GM12878 (cell line): ENCODE results near the gene NLRC5. TPM values are rescaled to one million over a fixed set of nuclear protein-coding genes. Genes with fewer than 3 reads are reported as not detected.

Source experiments
- ASH2L ChIP-seq: fragments of 300-600, 200-600 bp; sonication (generic); IDR thresholded peaks from 2 replicates; pipeline ENCODE4 v1.6.1; 2017; ENCODE audit warnings: low read depth, mild to moderate bottlenecking, borderline replicate concordance
- CREM ChIP-seq: IDR thresholded peaks from 2 replicates; pipeline ENCODE4 v1.6.1; 2014; ENCODE audit warnings: antibody characterized with exemption, low read depth
- DPF2 ChIP-seq: fragments of 450-650 bp; IDR thresholded peaks from 2 replicates; pipeline ENCODE4 v1.6.1; 2017; ENCODE audit warnings: mild to moderate bottlenecking
- ETV6 ChIP-seq, 2 experiments: fragments of 450-650 bp in 1 of 2; IDR thresholded peaks in 1 of 2; conservative IDR thresholded peaks in 1 of 2; 2 replicates each; pipeline ENCODE4 v1.6.1; 2014; ENCODE audit warnings: antibody characterized with exemption in 1 of 2, borderline replicate concordance in 1 of 2, low read depth in 1 of 2, mild to moderate bottlenecking in 1 of 2, moderate library complexity in 1 of 2
- EZH2 ChIP-seq: IDR thresholded peaks from 2 replicates; pipeline ENCODE4 v1.6.1; 2012; ENCODE audit warnings: low read depth, mild to moderate bottlenecking, control low read depth, inconsistent platforms, low read length, borderline replicate concordance; ENCODE audit not compliant: control insufficient read depth
- HDAC6 ChIP-seq: fragments of 200-600 bp; sonication (generic); IDR thresholded peaks from one replicate; pipeline ENCODE4 v1.8.0; 2017; ENCODE audit warnings: antibody characterized with exemption; ENCODE audit not compliant: unreplicated experiment
- HSF1 ChIP-seq: fragments of 150-350 bp; IDR thresholded peaks from 2 replicates; pipeline ENCODE4 v1.6.1; 2014; ENCODE audit warnings: mild to moderate bottlenecking, low read depth, low read length
- IKZF2 ChIP-seq, 2 experiments: fragments of 450-650 bp; IDR thresholded peaks; 2 replicates each; pipeline ENCODE4 v1.6.1; 2017; ENCODE audit warnings: mild to moderate bottlenecking in 2 of 2, moderate library complexity in 2 of 2
- MXI1 ChIP-seq: fragments of 150-350 bp; IDR thresholded peaks from 2 replicates; pipeline ENCODE4 v1.6.1; 2011; ENCODE audit warnings: low read depth, mild to moderate bottlenecking, inconsistent platforms, low read length, improper control_type of control experiment
- NFIC ChIP-seq: IDR thresholded peaks from 2 replicates; pipeline ENCODE4 v1.6.1; 2012; ENCODE audit warnings: low read depth, mild to moderate bottlenecking, inconsistent platforms, low read length, moderate library complexity
- NR2C2 ChIP-seq: IDR thresholded peaks from 2 replicates; pipeline ENCODE4 v1.6.1; 2011; ENCODE audit warnings: borderline replicate concordance, low read depth; ENCODE audit not compliant: control insufficient read depth, insufficient read length
- RBBP5 ChIP-seq: fragments of 200-600 bp; sonication (generic); conservative IDR thresholded peaks from 2 replicates; pipeline ENCODE4 v1.6.1; 2016
- RELB ChIP-seq: fragments of 450-650 bp; IDR thresholded peaks from 2 replicates; pipeline ENCODE4 v1.6.1; 2017; ENCODE audit warnings: low read depth, mild to moderate bottlenecking, moderate library complexity
- SIN3A ChIP-seq: IDR thresholded peaks from 2 replicates; pipeline ENCODE4 v1.6.1; 2012; ENCODE audit warnings: low read depth, low read length, improper control_type of control experiment
- SMAD1 ChIP-seq: fragments of 450-650 bp; IDR thresholded peaks from 2 replicates; pipeline ENCODE4 v1.6.1; 2018; ENCODE audit warnings: mild to moderate bottlenecking, low read depth; ENCODE audit not compliant: partially characterized antibody
- SMC3 ChIP-seq: IDR thresholded peaks from 2 replicates; pipeline ENCODE4 v1.6.1; 2011; ENCODE audit warnings: low read length, improper control_type of control experiment, borderline replicate concordance
- SPI1 ChIP-seq: IDR thresholded peaks from 2 replicates; pipeline ENCODE4 v1.6.1; 2011; ENCODE audit warnings: low read depth, mild to moderate bottlenecking, low read length, moderate library complexity, borderline replicate concordance; ENCODE audit not compliant: insufficient read depth
- SUZ12 ChIP-seq: fragments of 200-600 bp; sonication (generic); IDR thresholded peaks from one replicate; pipeline ENCODE4 v1.6.1; 2018; ENCODE audit warnings: antibody characterized with exemption, mild to moderate bottlenecking; ENCODE audit not compliant: unreplicated experiment
- TAF1 ChIP-seq: IDR thresholded peaks from 2 replicates; pipeline ENCODE4 v1.6.1; 2011; ENCODE audit warnings: mild to moderate bottlenecking, low read depth, low read length, borderline replicate concordance
- TBL1XR1 ChIP-seq: IDR thresholded peaks from 2 replicates; pipeline ENCODE4 v1.6.1; 2012; ENCODE audit warnings: low read depth, low read length, improper control_type of control experiment
- ZBTB40 ChIP-seq: fragments of 450-650 bp; IDR thresholded peaks from 2 replicates; pipeline ENCODE4 v1.6.1; 2016; ENCODE audit warnings: mild to moderate bottlenecking, moderate library complexity, borderline replicate concordance
- ZNF384 ChIP-seq: IDR thresholded peaks from 2 replicates; pipeline ENCODE4 v1.6.1; 2012; ENCODE audit warnings: low read depth, mild to moderate bottlenecking, low read length, improper control_type of control experiment, borderline replicate concordance
- polyA plus RNA-seq, 11 experiments: library from polyadenylated mRNA; depleted of rRNA in 4 of 11; unstranded in 6 of 11; stranded (reverse) in 5 of 11; fragments of >200 nt; fragmentation: Nextera tagmentation in 4 of 11; fragmentation: Illumina TruSeq in 1 of 11; extraction: Ambion mirVana in 4 of 11; extraction: Trizol in 1 of 11; gene quantifications; 1 replicate in 1 of 11; 2 replicates in 10 of 11; pipeline versions ENCODE4 v1.2.1 to v1.2.3, GENCODE V29; 2011 to 2016; ENCODE audit warnings: inconsistent platforms in 2 of 11, missing spikeins in 2 of 11, low read depth in 1 of 11
- total RNA-seq, 4 experiments: library from RNA; depleted of rRNA in 3 of 4; stranded (reverse); fragments of >200 nt in 3 of 4; fragmentation: Illumina TruSeq in 1 of 4; extraction: Trizol in 1 of 4; gene quantifications; 2 replicates each; pipeline versions ENCODE4 v1.2.1 to v1.2.3, GENCODE V29; 2013 to 2021

Gene NLRC5
- total and polyA plus RNA-seq, 10 of the 15 experiments (the other 5 are each of a cell fraction or from before 2014, with no cell fraction given), result 13.1 to 105 (median 57.3) TPM

- no peak for TF ChIP-seq HSF1
- TF ChIP-seq SIN3A, result peak; percentile 52
- no peak for TF ChIP-seq NR2C2
- TF ChIP-seq SUZ12, result no peak
- no peak for TF ChIP-seq EZH2
- TF ChIP-seq HDAC6, result peak; percentile 76
- TF ChIP-seq ZBTB40, result no peak
- no peak for TF ChIP-seq SMAD1
- TF ChIP-seq TAF1, result peak; percentile 76
- peak; percentile 96 for TF ChIP-seq ASH2L
- no peak for TF ChIP-seq SPI1
- 0 out of 2 replicates have a peak, but pooled peaks have one; percentile 49 for TF ChIP-seq TBL1XR1
- peak; percentile 72; the same call in 1 of the 2 replicates for TF ChIP-seq RBBP5
- TF ChIP-seq NFIC, result no peak
- peak; percentile 49; the same call in 1 of the 2 replicates for TF ChIP-seq RELB
- TF ChIP-seq ETV6 (conservative IDR thresholded peaks at IDR 0.05 in 1 of 2, IDR thresholded peaks at IDR 0.05 in 1 of 2; ENCODE audit: borderline replicate concordance in 1 of 2, low read depth in 1 of 2), result no peak
- peak; percentile 91 for TF ChIP-seq MXI1
- no peak for TF ChIP-seq ZNF384
- peak in 1 of 2 experiments; percentile 56; a peak in 2 of 4 replicates for TF ChIP-seq IKZF2 (IDR thresholded peaks at IDR 0.05)
- TF ChIP-seq SMC3, result peak; percentile 23
- peak; percentile 86 for TF ChIP-seq DPF2
- TF ChIP-seq CREM, result no peak
Observed at GRCh38 chr16:56988948-56989945, at the start of gene NLRC5 (continued).
